ENCODE data around the gene FSTL4. TPM values are rescaled to one million over a fixed set of nuclear protein-coding genes. Genes with fewer than 3 reads are reported as not detected.

FSTL4 gene
- under 0.01 and 0.09 TPM in 2 replicates for total RNA-seq

DNA sequence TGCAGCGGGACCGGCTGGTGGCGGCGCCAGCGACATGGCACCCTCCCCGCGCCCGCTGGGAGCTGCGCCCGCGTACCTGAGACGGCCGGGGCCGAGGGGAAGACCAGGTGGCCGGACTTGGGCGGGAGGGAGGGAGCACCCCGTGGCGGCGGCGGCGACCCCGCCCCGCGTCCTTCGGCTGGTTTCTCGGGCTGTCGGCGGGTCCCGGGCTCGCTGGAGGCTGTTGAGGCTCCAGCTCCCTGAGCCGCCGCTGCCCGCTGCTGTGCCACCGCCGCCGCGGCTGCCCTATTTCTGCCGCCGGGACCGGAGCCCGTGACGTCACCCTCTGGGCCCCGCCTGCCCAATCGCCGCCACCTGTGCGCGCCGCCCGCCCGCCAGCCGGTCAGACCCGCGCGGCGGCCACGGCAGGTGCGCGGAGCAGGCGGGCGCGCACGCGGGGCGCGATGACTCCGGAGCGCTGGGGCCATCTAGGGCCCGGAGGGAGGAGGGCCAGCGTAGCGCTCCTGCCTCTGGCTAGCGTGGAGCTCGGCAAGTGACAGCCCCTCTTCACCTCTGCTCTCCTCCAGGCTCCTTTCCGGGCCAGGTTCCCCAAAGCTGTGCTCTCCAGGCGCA, at the start of gene FSTL4:
Gene FSTL4 (minus strand): TSS at position 293 of the 612 bp plus-strand sequence.
- DNase-seq = peak; percentile 38

- no peak for DNase-seq
Measured at GRCh38 chr5:133661389-133661788, 49.0 kb upstream of the FSTL4 start.

DNA sequence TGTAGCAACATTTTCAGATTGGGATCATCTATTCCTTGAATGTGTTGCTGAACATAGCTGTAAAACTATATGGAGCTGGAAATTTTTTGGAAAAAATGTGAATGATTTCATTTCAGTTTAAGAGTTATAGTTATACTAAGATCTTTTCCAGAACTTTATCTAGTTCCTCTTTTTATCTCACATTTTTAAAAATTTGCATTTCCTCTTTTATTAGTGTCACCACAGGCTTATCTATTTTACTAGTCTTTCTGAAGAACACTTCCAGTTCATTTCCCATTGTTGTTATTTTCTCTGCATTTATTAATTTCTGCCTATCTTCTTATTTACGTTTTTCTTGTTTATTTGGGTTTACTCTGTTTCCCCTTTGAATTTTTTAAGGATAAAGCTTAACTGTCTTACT, 46.0 kb upstream of the FSTL4 start:
- DNase-seq = no peak

DNA sequence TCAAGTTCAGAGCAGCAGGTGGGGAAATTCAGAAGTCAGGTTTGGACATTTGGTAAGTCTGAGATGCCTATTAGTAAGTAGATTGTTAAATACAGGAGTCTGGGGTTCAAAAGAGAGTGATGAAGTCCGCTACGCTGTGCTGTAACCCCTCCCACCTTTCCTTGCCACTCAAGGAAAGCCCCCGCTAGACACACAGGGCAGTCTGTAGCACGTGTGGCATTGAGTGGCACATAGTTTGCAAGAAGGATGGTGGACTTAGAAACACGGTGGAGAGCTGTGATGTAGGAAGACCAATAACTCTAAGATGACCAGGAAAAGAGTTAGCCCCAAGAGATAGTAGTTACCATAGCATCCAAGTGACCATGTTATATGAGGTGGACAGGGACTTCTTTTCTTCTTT, 44.7 kb upstream of the FSTL4 start:
- DNase-seq = no peak

- no peak for DNase-seq
Measured at GRCh38 chr5:133655966-133656365, 43.6 kb upstream of the FSTL4 start.

DNA sequence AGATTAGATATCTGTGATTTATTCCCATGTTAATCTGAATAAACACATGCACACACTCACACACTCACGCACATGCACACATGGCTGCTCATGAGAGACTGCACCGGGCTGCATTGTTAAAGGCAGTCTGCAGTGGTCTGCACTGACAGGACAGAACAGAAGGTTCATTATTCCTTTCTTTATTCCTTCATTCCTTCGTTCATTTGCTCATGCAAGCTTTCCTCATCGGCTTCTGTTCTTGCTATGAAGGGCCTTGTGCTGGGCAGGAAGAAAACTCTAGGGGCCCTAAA, 41.4 kb upstream of the FSTL4 start:
- no peak for DNase-seq

DNA sequence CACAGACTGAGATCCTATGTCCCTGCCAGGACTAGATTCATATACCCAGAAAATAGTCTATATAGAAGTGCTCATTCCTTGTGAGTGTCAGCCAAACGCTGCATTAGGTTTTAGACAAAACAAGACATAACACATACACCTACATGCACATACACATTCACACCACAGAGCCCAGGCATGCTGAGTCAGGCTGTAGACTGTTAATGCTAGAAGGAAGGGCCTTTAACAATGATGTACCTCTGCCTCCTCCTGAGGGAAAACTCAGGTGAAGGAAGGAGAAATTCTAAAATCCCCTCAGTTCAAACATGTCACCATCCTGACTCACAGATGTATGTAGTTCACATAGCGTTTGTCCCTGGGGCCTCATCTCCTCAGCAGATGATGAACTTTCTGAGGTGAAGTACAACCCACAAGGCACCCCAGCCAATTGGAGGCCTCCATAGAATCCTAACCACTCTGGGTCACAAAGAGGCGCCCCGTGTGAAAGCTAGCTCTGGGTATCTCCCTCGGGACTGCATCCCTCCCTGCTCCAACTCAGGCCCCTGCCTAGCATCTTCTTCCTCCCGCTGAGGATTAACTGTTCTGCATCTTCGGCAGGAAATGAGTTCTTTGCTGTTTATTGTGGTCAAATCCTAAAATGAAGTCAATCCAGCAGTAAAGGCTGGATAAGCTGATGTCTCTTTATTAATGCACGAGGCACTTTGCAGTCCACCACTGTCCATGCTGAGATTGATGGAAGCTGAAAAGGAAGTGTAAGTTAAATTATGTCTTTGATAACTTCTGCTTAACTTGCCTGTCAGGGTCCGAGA, 40.8 kb upstream of the FSTL4 start:
- DNase-seq = no peak

DNA sequence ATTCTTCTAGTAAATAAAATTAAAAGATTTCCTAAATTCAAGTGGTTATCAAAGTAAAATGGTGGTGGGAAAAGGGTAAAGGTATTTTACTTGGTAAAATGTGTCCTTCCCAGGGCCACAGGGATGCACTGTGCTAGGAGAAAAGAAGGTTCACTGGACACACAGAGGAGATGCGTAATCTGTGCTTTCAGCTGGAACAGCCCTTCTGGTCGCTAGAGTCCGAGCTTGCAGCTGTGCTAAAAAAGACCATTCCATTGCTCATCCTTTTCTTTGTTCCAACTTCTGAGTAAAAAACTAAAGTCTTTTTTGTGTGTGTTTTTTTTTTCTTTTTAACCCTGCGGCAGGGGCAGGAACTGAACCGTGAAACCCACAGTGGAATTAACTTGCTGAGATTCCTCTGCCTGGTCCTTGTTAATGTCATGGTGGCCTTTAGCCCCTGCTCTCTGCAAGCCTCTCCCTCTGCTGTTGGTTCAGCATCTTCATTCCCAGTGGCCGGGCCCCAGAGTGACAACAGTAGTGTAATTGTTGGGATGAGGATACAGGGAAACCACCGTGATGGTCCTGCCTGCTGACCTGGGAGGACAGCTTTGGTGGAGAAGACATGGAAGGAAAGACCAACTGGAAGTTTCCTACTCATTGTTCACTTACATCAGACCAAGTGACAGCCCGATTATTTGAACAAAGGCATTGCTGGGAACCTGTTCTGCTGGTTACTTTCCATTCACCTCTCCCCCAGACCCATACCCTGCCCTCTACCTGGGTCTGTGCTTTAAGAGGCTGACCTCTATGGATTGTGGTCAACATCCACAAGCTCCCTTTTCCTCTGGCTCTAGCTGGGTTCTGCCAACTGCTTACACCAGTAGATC, 31.9 kb upstream of the FSTL4 start:
- no peak for DNase-seq

GRCh38 chr5:133643365-133643764, 31.0 kb upstream of the FSTL4 start:
- DNase-seq = no peak

DNA sequence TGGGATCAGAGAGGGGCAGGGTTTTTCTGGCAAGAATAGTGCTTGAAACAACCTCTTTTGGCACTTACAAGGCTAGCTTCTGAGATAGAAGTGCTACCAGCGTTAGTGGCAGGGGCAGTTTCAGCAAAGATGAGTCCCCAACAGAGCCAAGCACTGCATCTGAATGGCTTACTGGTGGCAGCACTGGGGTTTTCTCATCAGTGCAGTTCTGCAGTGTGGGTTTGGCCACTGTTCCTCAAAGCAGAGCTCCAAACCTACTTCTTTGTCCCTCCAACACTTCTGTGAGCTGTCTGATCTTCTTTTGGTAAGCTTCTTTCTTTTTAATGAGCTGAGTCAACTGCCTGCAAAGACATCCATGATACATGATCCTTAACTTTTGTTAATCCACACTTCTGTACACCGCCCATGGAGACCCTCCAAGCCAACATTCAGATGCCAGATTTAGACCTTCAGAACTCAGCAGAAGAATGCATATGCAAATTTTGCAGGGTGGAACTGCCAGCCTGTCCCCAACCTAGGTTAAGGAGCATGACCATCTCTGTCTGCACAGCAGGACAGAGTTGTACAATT, 29.9 kb upstream of the FSTL4 start:
- DNase-seq = no peak

DNA sequence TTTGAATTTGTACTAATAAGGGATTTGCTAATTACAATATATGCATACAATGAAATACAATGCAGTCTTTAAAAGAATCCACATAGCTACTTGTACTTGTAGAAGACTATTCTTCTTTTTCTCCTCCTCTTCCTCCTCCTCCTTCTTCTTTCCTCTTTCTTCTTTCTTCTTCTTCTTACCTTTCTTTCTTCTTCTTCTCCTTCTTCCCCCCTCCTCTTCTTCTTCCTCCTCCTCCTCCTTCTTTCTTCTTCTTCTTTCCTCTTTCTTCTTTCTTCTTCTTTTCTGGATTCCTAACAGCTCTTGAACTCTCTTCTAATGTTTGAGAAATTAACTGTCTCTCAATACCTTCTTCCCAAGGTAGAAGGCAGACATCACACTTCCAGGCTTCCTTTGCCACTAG, 29.3 kb upstream of the FSTL4 start:
- no peak for DNase-seq

DNA sequence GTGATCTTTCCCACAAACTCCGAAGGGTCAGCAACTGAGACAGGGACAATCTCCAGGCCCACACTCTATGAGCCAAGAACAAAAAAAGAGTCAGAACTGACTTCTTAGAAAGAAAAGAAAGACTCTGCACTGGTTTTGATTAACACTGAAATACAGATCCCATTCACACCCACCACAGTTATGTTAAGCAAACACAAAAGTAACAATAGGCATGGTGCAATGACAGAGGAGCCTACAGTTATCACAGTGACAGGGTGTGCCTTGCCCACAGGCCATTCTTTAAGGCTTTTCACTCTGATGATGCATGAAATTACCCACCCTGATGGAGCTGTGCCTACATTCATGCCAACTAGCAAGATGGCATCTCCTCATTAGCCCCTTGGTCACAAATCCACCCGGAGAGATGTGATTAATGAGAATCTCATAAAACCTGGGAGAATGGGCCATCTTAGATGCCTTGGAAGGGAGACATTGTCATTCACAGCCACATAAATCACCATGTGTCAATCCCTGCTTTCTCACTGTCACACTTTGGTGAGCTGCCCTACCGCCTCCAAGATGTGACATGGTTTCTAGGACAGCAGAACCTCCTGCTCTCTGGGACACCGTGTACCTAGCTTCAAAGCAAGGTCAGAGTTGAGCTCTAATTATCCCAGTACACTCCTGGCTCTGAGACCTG, 27.6 kb upstream of the FSTL4 start:
- DNase-seq = no peak

GRCh38 chr5:133638436-133638835, 26.1 kb upstream of the FSTL4 start:
- no peak for DNase-seq

GRCh38 chr5:133637206-133637605, 24.9 kb upstream of the FSTL4 start:
- no peak for DNase-seq

- no peak for DNase-seq
Measured at GRCh38 chr5:133635051-133635450, 22.7 kb upstream of the FSTL4 start.

DNA sequence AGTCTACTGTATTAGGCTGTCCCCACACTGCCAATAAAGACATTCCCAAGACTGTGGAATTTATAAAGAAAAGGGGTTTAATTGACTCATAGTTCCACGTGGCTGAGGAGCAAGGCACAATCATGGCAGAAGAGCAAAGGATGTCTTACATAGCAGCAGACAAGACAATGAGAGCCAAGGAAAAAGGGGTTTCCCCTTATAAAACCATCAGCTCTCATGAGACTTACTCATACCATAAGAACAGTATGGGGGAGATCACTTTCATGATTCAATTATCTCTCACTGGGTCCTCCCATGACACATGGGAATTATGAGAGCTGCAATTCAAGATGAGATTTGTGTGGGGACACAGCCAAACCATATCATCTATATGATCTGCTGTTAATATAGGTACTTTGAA, 14.8 kb upstream of the FSTL4 start:
- no peak for DNase-seq

DNA sequence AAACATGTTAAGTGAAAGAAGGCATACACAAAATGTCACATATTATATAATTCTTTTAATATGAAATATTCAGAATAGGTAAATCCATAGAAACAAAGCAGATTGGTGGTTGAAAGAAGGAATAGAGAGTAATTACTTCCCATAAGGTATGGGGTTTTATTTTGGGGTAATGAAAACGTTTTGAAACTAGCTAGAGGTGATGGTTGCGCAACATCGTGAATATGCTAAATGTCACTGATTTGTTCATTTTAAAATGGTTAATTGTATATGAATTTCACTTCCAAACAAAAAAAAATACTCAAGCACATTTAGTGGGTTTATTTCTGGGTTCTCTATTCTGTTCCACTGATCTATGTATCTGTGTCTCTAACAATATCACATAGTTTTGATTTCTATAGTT, 12.0 kb upstream of the FSTL4 start:
- DNase-seq = no peak

DNA sequence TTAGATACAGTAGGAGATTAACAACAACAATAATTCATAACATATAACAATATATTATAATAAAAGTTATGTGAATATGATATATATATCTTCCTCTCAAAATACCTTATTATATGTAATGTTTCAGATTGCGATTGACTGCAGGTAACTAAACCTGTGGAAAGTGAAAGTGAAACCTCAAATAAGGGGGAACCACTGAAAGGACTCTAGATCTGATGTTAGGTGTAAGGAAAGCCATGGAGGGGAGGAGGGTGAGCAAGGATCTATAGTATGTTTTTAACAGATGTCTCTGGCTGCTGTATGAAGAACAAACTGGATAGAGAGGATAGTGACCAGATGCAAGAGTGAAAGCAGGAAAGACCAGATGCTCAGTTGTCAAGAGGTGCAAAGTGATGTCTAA, 5.8 kb upstream of the FSTL4 start:
- no peak for DNase-seq

GRCh38 chr5:133613743-133614142, 1.4 kb upstream of the FSTL4 start:
- no peak for DNase-seq

- no peak for DNase-seq
Measured at GRCh38 chr5:133613184-133613583, 843 bp upstream of the FSTL4 start.

- DNase-seq = no peak
Measured at GRCh38 chr5:133611357-133612248, 738 bp downstream of the FSTL4 start.

All from dermis blood vessel endothelial cell (primary cell).